Measurements from ENCODE around the gene PLPPR2.
"Not testable (repeated sequence)": the region's sequence is repeated elsewhere in the genome, so short reads cannot be mapped to it uniquely, and the experiment has no call there.

PLPPR2 gene

GRCh38 chr19:11374433-11375142 lies 19.4 kb downstream of the PLPPR2 start, which contains the start of gene SWSAP1:
Gene SWSAP1, plus strand, starts transcription at chr19:11374666. Its CDS starts 15 bp downstream, at chr19:11374681.
- peak within 1 kb of the TSS; percentile 53 for H3K4me3 ChIP-seq (ENCODE audit: low read length)
- peak; percentile 100 for DNase-seq (ENCODE audit: low read depth)
- TF ChIP-seq CTCF (IDR thresholded peaks at IDR 0.05; ENCODE audit: insufficient read depth, low read depth, low read length, missing control alignments): no peak

GRCh38 chr19:11375143-11375948 lies 20.1 kb downstream of the PLPPR2 start:
- peak overlapping the region; percentile 53 for H3K4me3 ChIP-seq (ENCODE audit: low read length)
- no peak for TF ChIP-seq CTCF (IDR thresholded peaks at IDR 0.05; ENCODE audit: insufficient read depth, low read depth, low read length, missing control alignments)
- DNase-seq (ENCODE audit: low read depth): no peak

GRCh38 chr19:11377237-11377636 lies 22.0 kb downstream of the PLPPR2 start:
- H3K4me3 ChIP-seq (ENCODE audit: low read length): no peak overlapping the region
- no peak for TF ChIP-seq CTCF (IDR thresholded peaks at IDR 0.05; ENCODE audit: insufficient read depth, low read depth, low read length, missing control alignments)
- peak; percentile 71 for DNase-seq (ENCODE audit: low read depth)

GRCh38 chr19:11377756-11378155 lies 22.5 kb downstream of the PLPPR2 start:
- TF ChIP-seq CTCF (IDR thresholded peaks at IDR 0.05; ENCODE audit: insufficient read depth, low read depth, low read length, missing control alignments): no peak
- no peak overlapping the region for H3K4me3 ChIP-seq (ENCODE audit: low read length)
- peak; percentile 36 for DNase-seq (ENCODE audit: low read depth)

- DNase-seq (ENCODE audit: low read depth): peak; percentile 87
- H3K4me3 ChIP-seq (ENCODE audit: low read length): no peak overlapping the region
- peak; percentile 29 for TF ChIP-seq CTCF (IDR thresholded peaks at IDR 0.05; ENCODE audit: insufficient read depth, low read depth, low read length, missing control alignments)
These were observed 23.3 kb downstream of the PLPPR2 start for GRCh38 chr19:11378319-11379189.

GRCh38 chr19:11379269-11379845 lies 24.1 kb downstream of the PLPPR2 start:
- DNase-seq (ENCODE audit: low read depth); H3K4me3 ChIP-seq (ENCODE audit: low read length): not testable (repeated sequence)

Measured in epithelial cell of esophagus (primary cell).